ENCODE data around the gene RPS6KL1.

RPS6KL1 gene

GRCh38 chr14:74858022-74858421, 65.0 kb downstream of the RPS6KL1 start:
- TF ChIP-seq ARNTL (CRISPR knock-in tag; IDR thresholded peaks at IDR 0.05; ENCODE audit: borderline replicate concordance, low read depth), result no peak
- TF ChIP-seq ZFP30 (CRISPR knock-in tag; IDR thresholded peaks at IDR 0.05), result no peak
- no peak for TF ChIP-seq ZC3H10 (CRISPR knock-in tag; IDR thresholded peaks at IDR 0.05)
- no peak for TF ChIP-seq ZFP3 (CRISPR knock-in tag; IDR thresholded peaks at IDR 0.05)
- no peak for TF ChIP-seq ISL1 (CRISPR knock-in tag; IDR thresholded peaks at IDR 0.05)
- no peak for ATAC-seq

- ATAC-seq, result no peak
- TF ChIP-seq POU6F1 (CRISPR knock-in tag; IDR thresholded peaks at IDR 0.05; ENCODE audit: borderline replicate concordance, low read depth) (no peak), ISL1 (CRISPR knock-in tag; IDR thresholded peaks at IDR 0.05) (no peak), ZC3H10 (CRISPR knock-in tag; IDR thresholded peaks at IDR 0.05) (no peak), OSR1 (CRISPR knock-in tag; IDR thresholded peaks at IDR 0.05) (no peak), RARB (CRISPR knock-in tag; IDR thresholded peaks at IDR 0.05) (no peak), CSDC2 (CRISPR knock-in tag; IDR thresholded peaks at IDR 0.05) (no peak), ZFP30 (CRISPR knock-in tag; IDR thresholded peaks at IDR 0.05) (no peak), PATZ1 (CRISPR knock-in tag; IDR thresholded peaks at IDR 0.05; ENCODE audit: borderline replicate concordance) (no peak), ZNF8 (CRISPR knock-in tag; IDR thresholded peaks at IDR 0.05) (no peak), ARNTL (CRISPR knock-in tag; IDR thresholded peaks at IDR 0.05; ENCODE audit: borderline replicate concordance, low read depth) (no peak), SNAI2 (CRISPR knock-in tag; IDR thresholded peaks at IDR 0.05) (no peak), CSRNP3 (CRISPR knock-in tag; IDR thresholded peaks at IDR 0.05) (no peak), ZNF70 (CRISPR knock-in tag; IDR thresholded peaks at IDR 0.05) (no peak), GLIS3 (CRISPR knock-in tag; IDR thresholded peaks at IDR 0.05) (no peak), TCF4 (CRISPR knock-in tag; IDR thresholded peaks at IDR 0.05; ENCODE audit: borderline replicate concordance) (no peak), ZFP3 (CRISPR knock-in tag; IDR thresholded peaks at IDR 0.05) (no peak)
Measured at GRCh38 chr14:74856366-74856765, 66.7 kb downstream of the RPS6KL1 start.

GRCh38 chr14:74855945-74856344, 67.1 kb downstream of the RPS6KL1 start:
- TF ChIP-seq CSDC2 (CRISPR knock-in tag; IDR thresholded peaks at IDR 0.05) (no peak), GLIS3 (CRISPR knock-in tag; IDR thresholded peaks at IDR 0.05) (no peak)
- no peak for ATAC-seq

GRCh38 chr14:74855021-74855420, 68.0 kb downstream of the RPS6KL1 start:
- no peak for ATAC-seq
- TF ChIP-seq BACH2 (CRISPR knock-in tag; IDR thresholded peaks at IDR 0.05; ENCODE audit: borderline replicate concordance) (no peak), ZC3H10 (CRISPR knock-in tag; IDR thresholded peaks at IDR 0.05) (no peak), TSHZ2 (CRISPR knock-in tag; IDR thresholded peaks at IDR 0.05) (no peak), TOX (CRISPR knock-in tag; IDR thresholded peaks at IDR 0.05; ENCODE audit: borderline replicate concordance) (no peak), POU6F1 (CRISPR knock-in tag; IDR thresholded peaks at IDR 0.05; ENCODE audit: borderline replicate concordance, low read depth) (no peak), ZNF565 (CRISPR knock-in tag; conservative IDR thresholded peaks at IDR 0.05; ENCODE audit: low read depth) (no peak), ZNF70 (CRISPR knock-in tag; IDR thresholded peaks at IDR 0.05) (no peak), ZNF8 (CRISPR knock-in tag; IDR thresholded peaks at IDR 0.05) (no peak), ARNTL (CRISPR knock-in tag; IDR thresholded peaks at IDR 0.05; ENCODE audit: borderline replicate concordance, low read depth) (no peak), ZFP3 (CRISPR knock-in tag; IDR thresholded peaks at IDR 0.05) (no peak), PATZ1 (CRISPR knock-in tag; IDR thresholded peaks at IDR 0.05; ENCODE audit: borderline replicate concordance) (no peak), CSDC2 (CRISPR knock-in tag; IDR thresholded peaks at IDR 0.05) (no peak)

All from SK-N-SH treated with all-trans-retinoic acid at 6 μM for 48 hours (cell line).